GM12875 (cell line): ENCODE results near the gene PDGFRA.

Experiments used
- H3K4me3 ChIP-seq: one replicate; pipeline ENCODE4 v1.5.1; 2011; ENCODE audit warnings: low read depth, low read length, control low read depth
- TF ChIP-seq, protein P1 (sequence below): IDR thresholded peaks from 2 replicates; pipeline ENCODE4 v1.5.1; 2011; ENCODE audit warnings: low read depth, mild to moderate bottlenecking, control low read depth, inconsistent platforms, low read length, moderate library complexity, borderline replicate concordance; ENCODE audit not compliant: insufficient read depth

The PDGFRA gene

DNA sequence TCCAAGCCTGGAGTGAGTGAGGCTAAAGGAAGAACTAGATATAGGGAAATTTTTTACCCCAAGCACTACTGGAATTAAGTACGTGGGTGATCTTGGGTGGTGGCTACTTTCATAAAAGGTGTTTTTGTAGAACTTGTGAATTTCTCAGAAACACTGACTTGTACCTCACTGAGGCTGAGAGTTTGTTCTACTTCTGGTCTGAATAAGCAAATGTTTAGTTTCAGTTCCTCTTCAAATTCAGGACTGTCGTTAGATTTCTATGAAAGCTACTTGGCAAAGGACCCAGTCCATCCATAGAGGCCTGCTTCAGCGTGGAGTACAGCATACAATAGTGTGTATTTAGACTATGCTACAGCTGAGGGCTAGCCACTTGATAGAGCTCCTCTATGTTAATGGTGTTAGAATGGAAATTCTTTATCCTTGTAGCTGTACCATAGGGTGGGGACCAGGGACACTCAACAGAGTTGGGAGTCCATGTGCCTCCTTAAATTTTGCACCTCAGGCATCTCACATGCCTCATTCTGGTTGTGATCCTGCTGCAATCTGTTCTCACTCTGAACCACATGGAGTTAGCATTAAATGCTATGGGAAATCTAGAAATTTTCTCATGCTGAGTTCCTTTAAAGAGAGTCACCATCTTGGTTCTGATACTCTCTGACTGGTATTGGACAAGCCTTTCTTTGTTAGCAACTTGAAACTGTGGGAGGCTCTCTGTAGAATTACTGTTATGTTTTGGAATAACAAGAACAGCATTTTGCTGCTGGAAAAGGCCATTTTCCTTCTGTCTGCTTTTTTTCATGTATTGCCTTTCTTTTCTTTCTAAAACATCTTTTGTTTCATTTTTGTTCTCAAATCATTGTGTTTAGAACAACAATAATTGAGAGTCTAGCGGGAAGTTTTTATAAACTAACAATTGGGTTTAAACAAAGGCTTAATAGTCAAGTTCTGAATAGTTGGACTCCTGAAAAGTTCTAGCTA, 86.8 kb downstream of the PDGFRA start:
- no peak overlapping the region for H3K4me3 ChIP-seq
- TF ChIP-seq, protein P1, sequence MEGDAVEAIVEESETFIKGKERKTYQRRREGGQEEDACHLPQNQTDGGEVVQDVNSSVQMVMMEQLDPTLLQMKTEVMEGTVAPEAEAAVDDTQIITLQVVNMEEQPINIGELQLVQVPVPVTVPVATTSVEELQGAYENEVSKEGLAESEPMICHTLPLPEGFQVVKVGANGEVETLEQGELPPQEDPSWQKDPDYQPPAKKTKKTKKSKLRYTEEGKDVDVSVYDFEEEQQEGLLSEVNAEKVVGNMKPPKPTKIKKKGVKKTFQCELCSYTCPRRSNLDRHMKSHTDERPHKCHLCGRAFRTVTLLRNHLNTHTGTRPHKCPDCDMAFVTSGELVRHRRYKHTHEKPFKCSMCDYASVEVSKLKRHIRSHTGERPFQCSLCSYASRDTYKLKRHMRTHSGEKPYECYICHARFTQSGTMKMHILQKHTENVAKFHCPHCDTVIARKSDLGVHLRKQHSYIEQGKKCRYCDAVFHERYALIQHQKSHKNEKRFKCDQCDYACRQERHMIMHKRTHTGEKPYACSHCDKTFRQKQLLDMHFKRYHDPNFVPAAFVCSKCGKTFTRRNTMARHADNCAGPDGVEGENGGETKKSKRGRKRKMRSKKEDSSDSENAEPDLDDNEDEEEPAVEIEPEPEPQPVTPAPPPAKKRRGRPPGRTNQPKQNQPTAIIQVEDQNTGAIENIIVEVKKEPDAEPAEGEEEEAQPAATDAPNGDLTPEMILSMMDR: no peak

DNA sequence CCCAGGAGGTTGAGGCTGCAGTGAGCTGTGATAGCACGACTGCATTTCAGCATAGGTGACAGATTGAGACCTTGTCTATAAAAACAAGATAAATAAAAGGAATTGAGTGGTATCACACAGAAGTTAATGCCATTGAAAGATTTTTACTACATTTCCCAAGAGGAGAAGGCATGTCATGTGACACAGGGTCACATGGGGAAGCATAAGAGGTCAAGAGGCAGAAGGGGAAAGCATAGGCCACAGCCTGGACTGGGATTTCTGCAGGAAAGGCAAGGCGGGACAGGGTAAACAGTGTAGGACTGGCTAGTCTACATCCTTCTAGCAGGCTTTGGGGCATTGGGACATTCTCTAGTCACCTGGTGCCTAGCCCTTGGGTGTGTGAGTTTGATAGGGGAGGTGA, 88.6 kb downstream of the PDGFRA start:
- TF ChIP-seq, protein P1: no peak

DNA sequence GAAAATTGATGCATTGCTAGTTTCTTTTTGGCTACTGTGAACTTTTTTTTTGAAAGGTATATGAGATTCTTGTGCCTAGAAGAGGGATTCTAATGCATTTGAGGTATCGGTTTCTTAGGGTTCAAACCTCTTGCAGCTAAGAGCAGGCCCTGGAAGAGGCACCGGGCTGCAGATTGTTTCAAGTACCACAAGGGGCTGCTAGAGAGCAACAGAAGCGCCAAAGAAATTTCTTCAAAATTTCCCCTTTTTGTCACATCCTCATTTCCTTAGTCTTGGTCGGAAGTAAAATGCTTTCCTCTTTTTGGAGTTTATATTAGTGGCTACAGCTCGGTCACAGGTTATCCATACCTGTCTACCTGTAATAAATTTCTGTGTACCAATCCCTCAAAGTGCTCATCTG, 89.8 kb downstream of the PDGFRA start:
- no peak overlapping the region for H3K4me3 ChIP-seq
- TF ChIP-seq, protein P1: peak; percentile 87

More for the DNA sequence above, 88.6 kb downstream of the PDGFRA start:
- H3K4me3 ChIP-seq: no peak overlapping the region

DNA sequence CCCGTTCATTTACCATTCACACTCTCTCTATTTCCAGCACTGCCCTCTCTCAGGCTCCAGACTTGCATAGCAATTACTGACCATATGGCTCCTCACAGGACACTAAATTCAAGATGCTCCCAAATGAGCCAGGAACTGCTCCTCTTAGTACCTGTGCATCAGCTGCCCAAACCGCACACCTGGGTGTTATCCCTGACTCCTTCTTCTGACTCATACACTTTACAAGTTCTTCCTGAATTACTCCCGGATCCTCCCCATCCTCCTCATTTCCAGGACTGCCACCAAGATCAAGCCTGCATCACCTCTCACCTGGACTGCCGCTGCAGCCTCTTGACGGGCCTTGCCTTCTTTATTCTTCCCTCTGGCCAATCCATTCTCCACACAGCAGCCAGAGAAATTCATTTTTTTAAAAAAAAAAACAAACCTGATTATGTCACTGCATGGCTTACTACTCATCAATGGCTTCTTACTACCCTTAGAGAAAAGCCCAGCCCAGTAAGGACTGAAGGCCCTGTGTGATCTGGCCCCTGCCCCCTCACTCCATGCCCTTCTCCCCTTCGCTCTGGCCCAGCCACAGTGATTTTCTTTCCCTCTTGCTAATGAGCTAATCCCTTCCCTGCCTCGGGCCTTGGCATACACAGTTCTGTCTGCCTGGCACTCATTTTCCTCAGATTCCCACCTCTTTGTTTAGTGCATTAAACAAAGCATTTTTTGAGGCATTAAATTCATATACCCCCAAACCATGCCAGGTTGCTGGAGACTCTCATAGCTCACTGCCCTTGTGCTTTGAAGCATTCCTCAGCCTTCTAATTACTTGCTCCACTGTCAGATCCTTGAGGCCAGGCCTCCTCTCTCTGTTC, 92.0 kb downstream of the PDGFRA start:
- H3K4me3 ChIP-seq: no peak overlapping the region
- TF ChIP-seq, protein P1: no peak

DNA sequence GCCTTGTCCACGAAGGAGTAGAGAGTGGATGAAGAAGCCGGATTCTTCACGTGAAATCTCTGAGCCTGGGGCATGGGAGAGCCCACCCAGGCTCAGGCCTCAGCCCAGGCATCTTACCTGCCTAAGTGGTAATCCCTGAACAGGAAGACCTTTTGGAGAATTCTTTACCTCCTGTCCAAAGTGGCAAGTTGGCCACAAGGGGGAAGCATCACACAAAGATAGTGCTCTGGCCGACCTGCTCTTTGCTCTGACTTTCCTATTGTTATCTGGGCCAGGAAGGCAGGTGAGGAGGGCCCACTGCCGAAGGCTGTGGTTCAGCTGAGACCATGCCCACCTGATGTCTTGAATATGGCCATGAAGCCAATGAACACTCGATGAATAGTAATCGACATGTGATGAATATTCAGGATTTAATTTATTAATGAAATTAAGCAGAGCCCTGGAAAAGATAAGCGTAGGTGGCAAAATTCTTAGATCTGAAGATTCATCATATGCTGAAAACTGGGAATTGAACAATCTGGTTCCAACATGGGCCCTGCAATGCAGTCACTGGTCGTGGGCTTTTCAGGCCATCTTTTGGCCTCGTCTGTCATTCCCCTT, 93.8 kb downstream of the PDGFRA start:
- TF ChIP-seq, protein P1: peak; percentile 68
- no peak overlapping the region for H3K4me3 ChIP-seq

DNA sequence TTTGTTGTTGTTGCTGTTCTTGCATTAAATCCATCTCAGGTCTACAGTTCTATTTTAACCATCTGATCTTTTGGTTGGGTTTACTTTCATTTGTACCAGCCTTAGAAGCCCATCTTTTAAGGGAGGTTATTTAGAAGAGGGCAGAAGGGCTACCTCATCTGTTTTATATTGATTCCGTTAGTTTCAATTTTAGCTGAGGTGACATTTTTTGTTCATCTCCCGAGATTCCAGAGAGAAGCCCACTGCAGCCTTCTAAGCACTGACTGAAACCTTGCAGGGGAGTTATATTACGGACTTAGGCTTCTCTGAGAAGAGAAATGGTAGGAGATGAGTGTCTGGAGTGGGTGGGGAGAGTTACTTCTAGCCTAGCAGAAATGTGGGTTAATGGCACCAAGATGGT, 101.8 kb downstream of the PDGFRA start:
- no peak overlapping the region for H3K4me3 ChIP-seq
- TF ChIP-seq, protein P1: no peak
